B cell (primary cell): ENCODE measurements around the gene KLF11.

Experiments used
- EZH2 ChIP-seq: IDR thresholded peaks from 2 replicates; pipeline ENCODE4 v1.6.1; 2012; ENCODE audit warnings: borderline replicate concordance, low read depth, mild to moderate bottlenecking, moderate library complexity, low read length; ENCODE audit not compliant: insufficient read depth, poor library complexity, severe bottlenecking
- TF ChIP-seq, protein P1 (sequence below): fragments of 200-600 bp; IDR thresholded peaks from one replicate; pipeline ENCODE4 v1.8.0; 2022; ENCODE audit warnings: antibody characterized with exemption, mild to moderate bottlenecking

DNA sequence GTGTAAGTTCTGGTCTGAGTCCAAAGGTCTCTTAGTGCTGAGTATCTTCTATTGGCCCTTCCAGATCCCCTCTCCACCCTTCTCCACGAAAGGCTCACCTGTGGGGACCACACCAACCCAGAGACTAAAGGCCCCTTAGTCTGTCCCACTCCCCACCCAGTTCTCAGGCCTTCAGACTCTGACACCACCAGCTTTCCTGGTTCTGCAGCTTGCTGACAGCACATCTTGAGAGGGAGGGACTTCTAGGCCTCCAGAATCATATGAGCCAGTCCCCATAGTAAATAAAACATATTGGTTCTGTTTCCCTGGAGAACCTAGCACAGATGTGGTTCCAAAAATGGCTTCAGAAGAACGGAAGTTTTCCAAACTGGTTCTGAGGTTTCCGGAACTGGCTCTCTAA lies 38.5 kb upstream of the KLF11 start:
- TF ChIP-seq, protein P1, sequence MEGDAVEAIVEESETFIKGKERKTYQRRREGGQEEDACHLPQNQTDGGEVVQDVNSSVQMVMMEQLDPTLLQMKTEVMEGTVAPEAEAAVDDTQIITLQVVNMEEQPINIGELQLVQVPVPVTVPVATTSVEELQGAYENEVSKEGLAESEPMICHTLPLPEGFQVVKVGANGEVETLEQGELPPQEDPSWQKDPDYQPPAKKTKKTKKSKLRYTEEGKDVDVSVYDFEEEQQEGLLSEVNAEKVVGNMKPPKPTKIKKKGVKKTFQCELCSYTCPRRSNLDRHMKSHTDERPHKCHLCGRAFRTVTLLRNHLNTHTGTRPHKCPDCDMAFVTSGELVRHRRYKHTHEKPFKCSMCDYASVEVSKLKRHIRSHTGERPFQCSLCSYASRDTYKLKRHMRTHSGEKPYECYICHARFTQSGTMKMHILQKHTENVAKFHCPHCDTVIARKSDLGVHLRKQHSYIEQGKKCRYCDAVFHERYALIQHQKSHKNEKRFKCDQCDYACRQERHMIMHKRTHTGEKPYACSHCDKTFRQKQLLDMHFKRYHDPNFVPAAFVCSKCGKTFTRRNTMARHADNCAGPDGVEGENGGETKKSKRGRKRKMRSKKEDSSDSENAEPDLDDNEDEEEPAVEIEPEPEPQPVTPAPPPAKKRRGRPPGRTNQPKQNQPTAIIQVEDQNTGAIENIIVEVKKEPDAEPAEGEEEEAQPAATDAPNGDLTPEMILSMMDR, result no peak
- TF ChIP-seq EZH2, result no peak
